ENCODE data around the gene ANK3. TPM values are rescaled to one million over a fixed set of nuclear protein-coding genes. Genes with fewer than 3 reads are reported as not detected.
A peak's percentile ranks its signal among the peaks of the same experiment; 100 is the strongest.

The ANK3 gene
- total and polyA plus RNA-seq, 2 experiments from 2014 or later = 26.2 to 49.0 TPM

- H3K4me1 ChIP-seq (ENCODE audit: insufficient read depth) = peaks cover 30% of the 10 kb centered on the region
- H2AFZ ChIP-seq = no peak overlapping the region
These were observed 346.8 kb downstream of the ANK3 start for GRCh38 chr10:60042914-60043313.

DNA sequence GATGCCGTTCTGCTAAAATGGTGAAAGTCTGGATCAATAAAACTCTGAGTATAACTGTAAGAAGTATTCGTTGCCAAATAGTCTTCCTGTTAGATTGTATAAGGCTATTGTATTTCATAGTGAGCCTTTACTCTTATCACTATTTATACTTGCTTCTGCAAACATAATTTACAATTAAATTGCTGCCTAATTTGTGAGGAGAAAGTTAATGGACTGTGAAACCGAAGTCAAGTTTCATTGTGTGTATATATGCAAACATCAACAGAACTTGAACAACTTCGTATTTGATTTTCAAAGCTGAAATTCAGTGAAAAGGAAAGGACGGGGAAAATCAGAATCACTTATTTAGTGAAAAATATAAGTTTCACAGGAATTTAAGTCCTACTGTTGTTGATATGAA is 347.4 kb downstream of the ANK3 start:
- H2AFZ ChIP-seq = no peak overlapping the region
- H3K9me3 ChIP-seq (ENCODE audit: low read depth) = no peaks in the 10 kb centered on the region
- no peaks in the 10 kb centered on the region for H3K36me3 ChIP-seq (replicated peaks; ENCODE audit: insufficient read depth, low read depth)
- H3K9me2 ChIP-seq (replicated peaks; ENCODE audit: insufficient read depth) = no peaks in the 10 kb centered on the region
- DNase-seq (ENCODE audit: low spot score) = no peak
- no peak for TF ChIP-seq CTCF (IDR thresholded peaks at IDR 0.05; ENCODE audit: poor library complexity)
- no peak for TF ChIP-seq EZH2phosphoT487 (IDR thresholded peaks at IDR 0.05; ENCODE audit: low read depth, severe bottlenecking, unreplicated experiment)
- no peak for TF ChIP-seq EZH2 (IDR thresholded peaks at IDR 0.05; ENCODE audit: borderline replicate concordance)
- no peaks in the 10 kb centered on the region for H3K79me2 ChIP-seq
- H3K4me2 ChIP-seq = peak overlapping the region; percentile 58
- no peaks in the 10 kb centered on the region for H3K27me3 ChIP-seq
- peaks cover 30% of the 10 kb centered on the region for H3K4me1 ChIP-seq (ENCODE audit: insufficient read depth)
- H3K4me3 ChIP-seq = no peak overlapping the region
- no peaks in the 10 kb centered on the region for H4K20me1 ChIP-seq (ENCODE audit: insufficient read depth, poor library complexity, severe bottlenecking)
- peak overlapping the region; percentile 34 for H3K27ac ChIP-seq
- WGBS (ENCODE audit: low lambda C conversion rate, missing lambda C conversion rate) = 22% methylated on average over 5 of the region's 5 CpGs

More at GRCh38 chr10:60042914-60043313, 346.8 kb downstream of the ANK3 start:
- H3K36me3 ChIP-seq (replicated peaks; ENCODE audit: insufficient read depth, low read depth) = no peaks in the 10 kb centered on the region
- no peaks in the 10 kb centered on the region for H4K20me1 ChIP-seq (ENCODE audit: insufficient read depth, poor library complexity, severe bottlenecking)
- no peaks in the 10 kb centered on the region for H3K79me2 ChIP-seq
- no peaks in the 10 kb centered on the region for H3K9me2 ChIP-seq (replicated peaks; ENCODE audit: insufficient read depth)
- no peaks in the 10 kb centered on the region for H3K9me3 ChIP-seq (ENCODE audit: low read depth)
- H3K27ac ChIP-seq = peak overlapping the region; percentile 34
- H3K4me3 ChIP-seq = no peak overlapping the region
- H3K27me3 ChIP-seq = no peaks in the 10 kb centered on the region
- 41% methylated on average over 2 of the region's 2 CpGs for WGBS (ENCODE audit: low lambda C conversion rate, missing lambda C conversion rate)
- TF ChIP-seq EZH2 (IDR thresholded peaks at IDR 0.05; ENCODE audit: borderline replicate concordance) (no peak), EZH2phosphoT487 (IDR thresholded peaks at IDR 0.05; ENCODE audit: low read depth, severe bottlenecking, unreplicated experiment) (no peak), CTCF (IDR thresholded peaks at IDR 0.05; ENCODE audit: poor library complexity) (no peak)
- no peak for DNase-seq (ENCODE audit: low spot score)
- peak overlapping the region; percentile 58 for H3K4me2 ChIP-seq

DNA sequence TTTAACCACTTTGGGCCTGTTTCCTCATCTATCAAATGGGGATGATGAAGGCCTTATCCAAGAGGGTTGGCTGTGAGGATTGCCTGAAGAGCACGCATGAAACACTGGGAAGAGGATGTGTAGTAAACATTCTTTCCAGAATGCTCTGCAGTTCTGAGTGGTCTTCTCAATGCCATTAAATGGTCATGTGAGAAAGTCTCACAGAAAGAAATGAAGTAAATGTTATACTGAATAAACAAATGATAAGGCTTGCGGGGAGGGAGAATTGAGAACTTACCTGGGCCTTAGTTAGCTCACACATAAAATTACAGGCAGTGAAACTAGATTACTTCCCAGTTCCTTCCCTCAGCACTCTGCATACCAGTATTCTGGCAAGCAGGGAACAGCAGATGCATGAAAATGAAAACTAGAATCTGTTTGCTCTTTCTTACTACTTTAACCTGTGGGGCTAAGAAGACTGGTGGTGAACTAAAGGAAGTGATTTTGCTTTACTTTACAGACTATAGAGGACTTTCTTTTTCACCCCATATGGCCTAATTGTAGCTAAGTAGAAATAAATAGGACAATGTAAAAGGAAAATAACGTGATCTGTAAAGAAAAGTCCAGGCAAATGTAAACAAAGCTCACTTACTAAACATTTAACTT is 348.1 kb downstream of the ANK3 start:
- H3K27ac ChIP-seq = peak overlapping the region; percentile 35
- WGBS (ENCODE audit: low lambda C conversion rate, missing lambda C conversion rate) = 36% methylated on average over 3 of the region's 3 CpGs
- no peak for DNase-seq (ENCODE audit: low spot score)

More for the DNA sequence above, 348.1 kb downstream of the ANK3 start:
- Histone ChIP-seq H3K9me3 (ENCODE audit: low read depth) (no peaks in the 10 kb centered on the region), H4K20me1 (ENCODE audit: insufficient read depth, poor library complexity, severe bottlenecking) (no peaks in the 10 kb centered on the region), H3K4me3 (no peak overlapping the region), H2AFZ (no peak overlapping the region), H3K36me3 (replicated peaks; ENCODE audit: insufficient read depth, low read depth) (no peaks in the 10 kb centered on the region), H3K79me2 (no peaks in the 10 kb centered on the region), H3K27me3 (no peaks in the 10 kb centered on the region), H3K4me1 (ENCODE audit: insufficient read depth) (peaks cover 30% of the 10 kb centered on the region), H3K9me2 (replicated peaks; ENCODE audit: insufficient read depth) (no peaks in the 10 kb centered on the region), H3K4me2 (peak overlapping the region; percentile 58)
- no peak for TF ChIP-seq EZH2phosphoT487 (IDR thresholded peaks at IDR 0.05; ENCODE audit: low read depth, severe bottlenecking, unreplicated experiment)
- TF ChIP-seq EZH2 (IDR thresholded peaks at IDR 0.05; ENCODE audit: borderline replicate concordance) = no peak
- no peak for TF ChIP-seq CTCF (IDR thresholded peaks at IDR 0.05; ENCODE audit: poor library complexity)
